PC-3 (cell line): Measurements from ENCODE around the gene CEP170B. TPM values are rescaled to one million over a fixed set of nuclear protein-coding genes. Genes with fewer than 3 reads are reported as not detected.

Experiments
- ATAC-seq: fragments of 200-7000 bp; cut with Tn5 transposase; 2 replicates; pipeline ENCODE4 v1.9.1; 2020; ENCODE audit warnings: mild to moderate bottlenecking, moderate library complexity
- BruUV-seq: library from RNA; stranded (reverse); fragments of 400-500 nt; replicated peaks from 2 replicates; lab custom pipeline; 2021; lab: Mats Ljungman, UMichigan
- CTCF ChIA-PET: fragments of 300-600 bp; sonication (Branson Sonifier 250); formaldehyde crosslinking; loops from one replicate; lab custom pipeline; 2022; ENCODE audit warnings: antibody characterized with exemption; lab: Charles Lee
- POLR2A ChIA-PET: fragments of 300-600 bp; sonication (Branson Sonifier 250); formaldehyde crosslinking; loops from one replicate; lab custom pipeline; 2022; ENCODE audit warnings: antibody characterized with exemption; ENCODE audit not compliant: unreplicated experiment; lab: Charles Lee
- DNase-seq: peaks from one replicate; pipeline ENCODE4 v3.0.0-alpha.2; 2015
- H2AFZ ChIP-seq: fragments of 300-600 bp; sonication (generic); 2 replicates; pipeline ENCODE4 v1.6.0; 2016; ENCODE audit warnings: antibody characterized with exemption, low read length
- H3F3A ChIP-seq: fragments of 300-600 bp; sonication (generic); one replicate; pipeline ENCODE4 v1.6.0; 2017; ENCODE audit warnings: antibody characterized with exemption, low read length, control low read depth, mild to moderate bottlenecking; ENCODE audit not compliant: unreplicated experiment
- H3K27ac ChIP-seq: fragments of 300-600 bp; sonication (generic); 2 replicates; pipeline ENCODE4 v1.5.1; 2016; ENCODE audit warnings: mild to moderate bottlenecking, low read length
- H3K27me3 ChIP-seq: fragments of 300-600 bp; sonication (generic); 2 replicates; pipeline ENCODE4 v1.6.1; 2016; ENCODE audit warnings: low read length, mixed read lengths
- H3K36me3 ChIP-seq: fragments of 300-600 bp; sonication (generic); 2 replicates; pipeline ENCODE4 v1.6.1; 2016; ENCODE audit warnings: low read depth, mixed run types, low read length, mixed read lengths
- H3K4me1 ChIP-seq: fragments of 300-600 bp; sonication (generic); 2 replicates; pipeline ENCODE4 v1.5.1; 2016; ENCODE audit warnings: low read length; ENCODE audit not compliant: insufficient read depth
- H3K4me2 ChIP-seq: fragments of 300-600 bp; sonication (generic); 2 replicates; pipeline ENCODE4 v1.6.0; 2016; ENCODE audit warnings: low read length
- H3K4me3 ChIP-seq: fragments of 300-600 bp; sonication (generic); 2 replicates; pipeline ENCODE4 v1.5.1; 2016; ENCODE audit warnings: mild to moderate bottlenecking, low read length, mixed read lengths
- H3K79me2 ChIP-seq: fragments of 300-600 bp; sonication (generic); 2 replicates; pipeline ENCODE4 v1.6.1; 2017; ENCODE audit warnings: low read length, mixed read lengths
- H3K9ac ChIP-seq: fragments of 300-600 bp; sonication (generic); 2 replicates; pipeline ENCODE4 v1.6.0; 2016; ENCODE audit warnings: mild to moderate bottlenecking, low read length
- H3K9me2 ChIP-seq: fragments of 300-600 bp; sonication (generic); replicated peaks from 2 replicates; pipeline ENCODE4 v1.6.1; 2016; ENCODE audit warnings: mixed run types, low read length, mixed read lengths
- H3K9me3 ChIP-seq: fragments of 300-600 bp; sonication (generic); 2 replicates; pipeline ENCODE4 v1.6.1; 2016; ENCODE audit warnings: low read length, mixed read lengths
- H4K20me1 ChIP-seq: fragments of 300-600 bp; sonication (generic); 2 replicates; pipeline ENCODE4 v1.6.1; 2016; ENCODE audit warnings: low read length, mixed read lengths
- EZH2 ChIP-seq: fragments of 300-600 bp; sonication (generic); IDR thresholded peaks from one replicate; pipeline ENCODE4 v1.6.1; 2017; ENCODE audit warnings: antibody characterized with exemption, mild to moderate bottlenecking, low read length; ENCODE audit not compliant: unreplicated experiment
- EZH2phosphoT487 ChIP-seq: fragments of 300-600 bp; sonication (generic); IDR thresholded peaks from 2 replicates; pipeline ENCODE4 v1.6.1; 2018; ENCODE audit warnings: mild to moderate bottlenecking, antibody characterized with exemption, low read length, borderline replicate concordance
- intact Hi-C: fragments of 100-400 bp; cut with micrococcal nuclease; formaldehyde crosslinking; loops from 2 replicates; pipeline ENCODE4 v1.9.0; 2023
- total RNA-seq: library from RNA; depleted of rRNA; stranded (reverse); fragments of >200 nt; gene quantifications from 2 replicates; pipeline ENCODE4 v1.2.3, GENCODE V29; 2014
- TF ChIP-seq, protein P1 (sequence below): fragments of 300-600 bp; sonication (generic); conservative IDR thresholded peaks from 2 replicates; pipeline ENCODE4 v1.5.1; 2017; ENCODE audit warnings: antibody characterized with exemption, low read depth, mild to moderate bottlenecking, low read length

CEP170B gene
- total RNA-seq, 1 experiment from 2014 or later = 33.2 TPM

DNA sequence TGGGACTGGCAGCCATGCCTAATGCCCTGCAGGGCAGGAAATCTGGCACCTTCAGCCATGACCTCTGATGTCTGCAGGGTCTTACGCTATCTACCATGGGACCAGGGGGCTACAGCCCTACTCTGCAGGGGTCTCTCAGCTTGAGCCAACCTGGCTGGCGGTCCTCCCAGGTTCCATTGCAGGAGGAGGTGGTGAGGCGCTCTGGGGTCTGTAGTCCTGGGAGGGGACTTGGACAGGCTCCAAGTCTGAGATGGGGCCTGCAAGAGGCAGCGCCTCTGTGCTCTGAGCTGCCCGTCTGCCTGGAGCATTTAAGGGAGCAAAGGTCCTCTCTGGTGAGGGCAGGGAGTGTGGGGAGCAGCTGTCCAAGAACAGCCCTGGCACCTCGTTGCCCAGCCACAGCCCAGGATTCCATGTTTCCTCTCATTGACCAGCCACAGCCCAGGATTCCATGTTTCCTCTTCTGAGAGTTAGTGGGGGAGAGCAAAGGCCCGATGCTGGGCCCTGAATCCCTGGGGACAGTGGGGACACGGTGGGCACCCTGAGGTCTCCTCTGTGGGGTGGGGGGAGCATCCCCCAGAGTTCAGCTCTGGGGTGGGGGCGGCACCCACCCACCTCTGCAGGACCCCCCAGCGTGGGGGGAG, 60.3 kb downstream of the CEP170B start:
- H3K4me1 ChIP-seq = no peaks in the 10 kb centered on the region
- CTCF ChIA-PET = no interaction called here
- DNase-seq = no peak
- TF ChIP-seq, protein P1, sequence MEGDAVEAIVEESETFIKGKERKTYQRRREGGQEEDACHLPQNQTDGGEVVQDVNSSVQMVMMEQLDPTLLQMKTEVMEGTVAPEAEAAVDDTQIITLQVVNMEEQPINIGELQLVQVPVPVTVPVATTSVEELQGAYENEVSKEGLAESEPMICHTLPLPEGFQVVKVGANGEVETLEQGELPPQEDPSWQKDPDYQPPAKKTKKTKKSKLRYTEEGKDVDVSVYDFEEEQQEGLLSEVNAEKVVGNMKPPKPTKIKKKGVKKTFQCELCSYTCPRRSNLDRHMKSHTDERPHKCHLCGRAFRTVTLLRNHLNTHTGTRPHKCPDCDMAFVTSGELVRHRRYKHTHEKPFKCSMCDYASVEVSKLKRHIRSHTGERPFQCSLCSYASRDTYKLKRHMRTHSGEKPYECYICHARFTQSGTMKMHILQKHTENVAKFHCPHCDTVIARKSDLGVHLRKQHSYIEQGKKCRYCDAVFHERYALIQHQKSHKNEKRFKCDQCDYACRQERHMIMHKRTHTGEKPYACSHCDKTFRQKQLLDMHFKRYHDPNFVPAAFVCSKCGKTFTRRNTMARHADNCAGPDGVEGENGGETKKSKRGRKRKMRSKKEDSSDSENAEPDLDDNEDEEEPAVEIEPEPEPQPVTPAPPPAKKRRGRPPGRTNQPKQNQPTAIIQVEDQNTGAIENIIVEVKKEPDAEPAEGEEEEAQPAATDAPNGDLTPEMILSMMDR = no peak
- TF ChIP-seq EZH2 (no peak), EZH2phosphoT487 (no peak)
- no peak overlapping the region for H3K9ac ChIP-seq
- intact Hi-C loops = no loop called here
- H3K27me3 ChIP-seq = no peaks in the 10 kb centered on the region
- no peaks in the 10 kb centered on the region for H3K36me3 ChIP-seq
- H3K4me3 ChIP-seq = no peak overlapping the region
- BruUV-seq = no TSS peak
- POLR2A ChIA-PET = interaction anchor here (0.6 kb wide), 1 partner anchor 16 kb away, joined by 6 read pairs; no protein-coding TSS in a partner anchor
- H3K4me2 ChIP-seq = no peak overlapping the region
- no peaks in the 10 kb centered on the region for H3K79me2 ChIP-seq
- ATAC-seq = no peak
- H4K20me1 ChIP-seq = no peaks in the 10 kb centered on the region
- H3K9me3 ChIP-seq = no peaks in the 10 kb centered on the region
- no peaks in the 10 kb centered on the region for H3K9me2 ChIP-seq
- H3K27ac ChIP-seq = no peak overlapping the region
- no peak overlapping the region for H2AFZ ChIP-seq
- no peaks in the 10 kb centered on the region for H3F3A ChIP-seq

DNA sequence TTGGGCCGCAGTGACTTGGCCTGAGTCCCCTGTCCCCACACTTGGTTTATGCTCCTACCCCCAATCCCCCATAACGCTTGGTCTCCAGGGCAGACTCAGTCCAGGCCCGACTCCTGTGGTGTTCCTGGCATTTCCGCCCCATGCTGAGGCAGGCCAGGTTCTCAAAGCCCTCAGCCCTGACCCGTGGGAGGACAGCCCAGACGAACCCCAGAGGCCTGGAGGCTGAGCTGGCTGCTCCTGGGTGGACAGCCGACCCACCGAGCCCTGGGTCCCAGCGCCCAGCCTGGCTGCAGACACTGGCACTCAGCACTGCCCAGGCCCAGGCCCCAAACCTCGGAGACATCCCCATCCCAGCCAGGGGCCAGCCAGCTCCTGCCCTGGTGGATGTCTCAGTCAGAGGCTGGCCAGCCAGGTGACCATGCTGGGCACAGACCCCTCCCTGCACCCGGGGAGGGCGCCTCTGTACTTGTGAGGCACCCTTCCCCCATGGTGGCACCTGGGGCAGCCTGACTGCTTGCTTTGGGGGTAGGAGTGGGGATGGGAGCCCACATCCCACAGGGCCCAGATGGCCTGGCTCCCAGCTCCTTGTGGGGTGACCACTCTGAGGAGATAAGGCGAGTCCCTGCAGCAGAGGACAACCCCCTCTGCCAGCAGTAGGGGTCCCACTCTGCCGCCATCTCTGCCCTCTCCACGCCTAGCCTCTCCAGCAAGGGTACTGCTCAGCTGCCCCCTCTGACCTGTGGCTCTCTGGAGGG, 61.0 kb downstream of the CEP170B start:
- POLR2A ChIA-PET = no interaction called here
- Histone ChIP-seq H3K27me3 (no peaks in the 10 kb centered on the region), H3K27ac (no peak overlapping the region), H3F3A (no peaks in the 10 kb centered on the region), H4K20me1 (no peaks in the 10 kb centered on the region), H3K79me2 (no peaks in the 10 kb centered on the region), H3K4me3 (no peak overlapping the region), H3K9me2 (no peaks in the 10 kb centered on the region), H3K4me1 (no peaks in the 10 kb centered on the region), H3K36me3 (no peaks in the 10 kb centered on the region), H2AFZ (no peak overlapping the region), H3K9ac (no peak overlapping the region), H3K9me3 (no peaks in the 10 kb centered on the region), H3K4me2 (no peak overlapping the region)
- ATAC-seq = no peak
- intact Hi-C loops = no loop called here
- CTCF ChIA-PET = no interaction called here
- DNase-seq = no peak
- no TSS peak for BruUV-seq
- TF ChIP-seq, protein P1 = no peak
- TF ChIP-seq EZH2phosphoT487 (no peak), EZH2 (no peak)
